HepG2 (cell line): ENCODE results near the gene CCSER1.

Experiments
- JUNB ChIP-seq: sonication (generic); formaldehyde crosslinking; IDR thresholded peaks from 2 replicates; pipeline ENCODE4 v1.8.0; 2022; ENCODE audit warnings: missing genetic modification reagents, mild to moderate bottlenecking, borderline replicate concordance
- POLR2A ChIP-seq, 2 experiments: IDR thresholded peaks; 2 replicates each; pipeline ENCODE4 v1.6.1; 2011; ENCODE audit warnings: low read depth in 2 of 2, low read length in 2 of 2, mild to moderate bottlenecking in 1 of 2, moderate library complexity in 1 of 2; ENCODE audit not compliant: insufficient read depth in 1 of 2
- POLR2AphosphoS5 ChIP-seq: IDR thresholded peaks from 2 replicates; pipeline ENCODE4 v1.6.1; 2012; ENCODE audit warnings: low read depth, low read length
- ZC3H13 ChIP-seq: sonication (generic); formaldehyde crosslinking; IDR thresholded peaks from 2 replicates; pipeline ENCODE4 v1.8.1; 2023; ENCODE audit warnings: mild to moderate bottlenecking, missing genetic modification reagents, moderate library complexity
- TF ChIP-seq, protein P1 (sequence below): sonication (generic); formaldehyde crosslinking; IDR thresholded peaks from 2 replicates; pipeline ENCODE4 v1.4.0; 2020; ENCODE audit warnings: missing genetic modification reagents

DNA sequence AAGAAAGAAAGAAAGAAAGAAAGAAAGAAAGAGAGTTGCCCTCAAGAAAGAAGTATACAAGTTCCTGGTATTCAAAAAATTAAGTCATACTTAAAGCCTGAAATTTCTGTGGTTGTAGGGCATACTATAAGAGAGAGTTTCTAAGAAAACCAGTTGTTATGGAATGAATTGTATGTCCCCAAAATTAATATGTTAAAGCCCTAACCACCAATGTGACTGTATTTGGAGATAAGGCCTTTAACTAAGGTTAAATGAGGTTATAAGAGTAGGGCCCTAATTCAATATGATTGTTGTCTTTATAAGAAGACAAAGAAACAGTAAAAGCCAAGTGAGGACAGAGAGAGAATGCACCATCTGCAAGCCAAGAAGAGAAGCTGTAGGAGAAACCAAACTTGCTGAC is 521.1 kb downstream of the CCSER1 start:
- TF ChIP-seq JUNB (CRISPR knock-in tag) (no peak), ZC3H13 (CRISPR knock-in tag) (no peak), POLR2A (IDR thresholded peaks at IDR 0.05; ENCODE audit: insufficient read depth in 1 of 2, low read depth in 2 of 2, low read length in 2 of 2) (no peak), POLR2AphosphoS5 (no peak)
- TF ChIP-seq, protein P1, sequence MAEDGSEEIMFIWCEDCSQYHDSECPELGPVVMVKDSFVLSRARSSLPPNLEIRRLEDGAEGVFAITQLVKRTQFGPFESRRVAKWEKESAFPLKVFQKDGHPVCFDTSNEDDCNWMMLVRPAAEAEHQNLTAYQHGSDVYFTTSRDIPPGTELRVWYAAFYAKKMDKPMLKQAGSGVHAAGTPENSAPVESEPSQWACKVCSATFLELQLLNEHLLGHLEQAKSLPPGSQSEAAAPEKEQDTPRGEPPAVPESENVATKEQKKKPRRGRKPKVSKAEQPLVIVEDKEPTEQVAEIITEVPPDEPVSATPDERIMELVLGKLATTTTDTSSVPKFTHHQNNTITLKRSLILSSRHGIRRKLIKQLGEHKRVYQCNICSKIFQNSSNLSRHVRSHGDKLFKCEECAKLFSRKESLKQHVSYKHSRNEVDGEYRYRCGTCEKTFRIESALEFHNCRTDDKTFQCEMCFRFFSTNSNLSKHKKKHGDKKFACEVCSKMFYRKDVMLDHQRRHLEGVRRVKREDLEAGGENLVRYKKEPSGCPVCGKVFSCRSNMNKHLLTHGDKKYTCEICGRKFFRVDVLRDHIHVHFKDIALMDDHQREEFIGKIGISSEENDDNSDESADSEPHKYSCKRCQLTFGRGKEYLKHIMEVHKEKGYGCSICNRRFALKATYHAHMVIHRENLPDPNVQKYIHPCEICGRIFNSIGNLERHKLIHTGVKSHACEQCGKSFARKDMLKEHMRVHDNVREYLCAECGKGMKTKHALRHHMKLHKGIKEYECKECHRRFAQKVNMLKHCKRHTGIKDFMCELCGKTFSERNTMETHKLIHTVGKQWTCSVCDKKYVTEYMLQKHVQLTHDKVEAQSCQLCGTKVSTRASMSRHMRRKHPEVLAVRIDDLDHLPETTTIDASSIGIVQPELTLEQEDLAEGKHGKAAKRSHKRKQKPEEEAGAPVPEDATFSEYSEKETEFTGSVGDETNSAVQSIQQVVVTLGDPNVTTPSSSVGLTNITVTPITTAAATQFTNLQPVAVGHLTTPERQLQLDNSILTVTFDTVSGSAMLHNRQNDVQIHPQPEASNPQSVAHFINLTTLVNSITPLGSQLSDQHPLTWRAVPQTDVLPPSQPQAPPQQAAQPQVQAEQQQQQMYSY (CRISPR knock-in tag): no peak
